HG02798 (cell line): Measurements from ENCODE around the gene NXNL1.

ENCODE experiments used
- ATAC-seq: cut with Tn5 transposase; IDR thresholded peaks from one replicate; pipeline ENCODE4 v1.9.1; 2021; ENCODE audit warnings: mild to moderate bottlenecking; ENCODE audit not compliant: unreplicated experiment, poor library complexity

Gene NXNL1

DNA sequence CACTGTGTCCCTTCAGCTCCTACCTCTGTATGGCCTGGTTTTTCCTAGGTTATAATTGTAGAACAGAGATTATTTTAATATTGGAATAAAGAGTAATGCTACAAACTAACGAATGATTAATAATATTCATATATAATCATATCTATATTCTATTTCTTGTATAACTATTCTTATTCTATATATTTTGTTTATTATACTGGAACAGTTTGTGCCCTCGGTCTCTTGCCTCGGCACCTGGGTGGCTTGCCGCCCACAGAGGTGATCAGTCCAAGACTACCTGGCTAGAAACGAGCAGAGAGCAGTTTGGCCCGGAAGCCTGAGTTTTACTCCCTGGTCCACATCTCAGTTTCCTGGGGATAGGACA lies 5.7 kb upstream of the NXNL1 start:
- no peak for ATAC-seq

DNA sequence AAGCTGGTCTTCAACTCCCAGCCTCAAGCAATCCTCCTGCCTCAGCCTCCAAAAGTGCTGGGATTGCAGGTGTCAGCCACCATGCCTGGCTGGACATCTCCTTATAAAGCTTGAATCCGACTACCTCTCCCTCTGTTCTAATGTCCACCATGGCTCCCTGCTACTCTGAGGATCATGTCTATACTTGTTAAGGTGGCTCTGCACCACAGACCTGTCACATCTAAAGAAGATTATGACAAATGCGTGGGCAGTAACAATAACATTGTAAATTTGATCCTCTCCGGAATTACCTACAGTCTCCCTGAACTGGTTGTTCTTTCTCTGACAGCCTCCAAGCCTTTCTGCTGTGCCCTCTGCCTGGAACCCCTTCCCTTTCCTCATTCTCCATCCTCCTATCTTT lies 1.8 kb downstream of the NXNL1 start:
- no peak for ATAC-seq

DNA sequence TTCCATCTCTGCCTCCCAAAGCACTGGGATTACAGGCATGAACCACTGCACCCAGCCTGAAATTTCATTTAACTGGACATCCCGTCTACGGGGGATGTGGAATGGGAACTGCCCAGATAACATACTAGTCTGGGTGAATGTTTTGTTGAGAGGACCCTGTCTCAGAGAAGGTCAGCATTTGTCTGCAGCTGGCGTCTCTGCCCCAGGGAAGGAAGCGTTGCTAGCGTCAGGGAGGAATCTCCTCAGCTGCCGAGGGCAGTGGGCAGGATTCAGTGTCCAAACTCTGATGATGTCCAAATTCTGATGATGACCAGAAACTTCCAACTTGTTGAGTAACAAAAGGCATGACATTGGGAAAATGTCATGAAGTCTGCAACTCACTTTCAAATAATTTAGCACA lies 3.1 kb downstream of the NXNL1 start:
- no peak for ATAC-seq

DNA sequence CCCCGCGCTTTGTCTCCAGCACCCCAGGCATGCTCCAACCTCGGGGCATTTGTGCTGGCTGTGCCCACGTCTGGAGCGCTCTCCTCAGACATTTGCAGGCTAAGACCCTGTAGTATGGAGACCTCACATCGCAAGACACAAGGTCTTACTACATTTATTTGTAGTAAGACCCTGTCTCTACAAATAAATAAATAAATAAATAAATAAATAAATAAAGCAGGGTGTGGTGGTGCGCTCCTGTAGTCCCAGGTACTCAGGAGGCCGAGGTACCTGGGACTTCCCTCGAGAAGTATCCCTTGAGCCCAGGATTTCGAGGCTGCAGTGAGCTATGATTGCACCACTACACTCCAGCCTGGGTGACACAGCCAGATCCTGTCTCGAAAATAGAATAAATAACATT lies 4.6 kb downstream of the NXNL1 start:
- no peak for ATAC-seq

GRCh38 chr19:17455308-17456123 lies 5.2 kb downstream of the NXNL1 start:
- ATAC-seq = no peak

DNA sequence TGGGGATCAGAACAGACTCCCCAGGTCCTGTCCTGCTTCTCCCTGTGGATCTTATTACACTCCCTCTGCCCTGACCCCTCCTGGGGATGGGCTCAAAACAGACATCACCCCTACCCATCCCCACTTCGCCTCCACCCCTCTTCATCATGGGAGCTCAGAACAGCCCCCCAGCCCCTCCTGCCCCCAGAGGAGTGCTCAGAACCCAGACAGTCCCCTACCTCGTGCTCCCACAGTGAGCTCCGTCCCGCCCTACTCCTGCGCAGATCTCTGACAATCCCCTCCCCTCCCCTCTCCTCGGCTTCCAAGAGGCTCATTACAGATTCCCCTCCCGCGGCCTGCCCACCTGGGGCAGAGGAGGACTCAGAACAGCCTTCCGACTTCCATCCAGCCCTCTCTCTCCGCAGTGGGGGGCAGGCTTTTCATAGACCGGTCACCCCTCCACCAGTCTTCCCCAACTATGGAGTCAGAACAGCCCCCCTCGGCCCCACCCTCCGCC lies 6.1 kb downstream of the NXNL1 start:
- ATAC-seq = no peak

- ATAC-seq = no peak
Measured at GRCh38 chr19:17451820-17452219, 8.9 kb downstream of the NXNL1 start.

- no peak for ATAC-seq
Measured at GRCh38 chr19:17450264-17451075, 10.3 kb downstream of the NXNL1 start.

GRCh38 chr19:17448131-17448967 lies 12.4 kb downstream of the NXNL1 start, which contains the start of gene TMEM221:
TMEM221 (minus strand) TSS chr19:17448668; CDS start chr19:17448462, 206 bp downstream.
- ATAC-seq = no peak

- ATAC-seq = no peak
Measured at GRCh38 chr19:17447704-17448130, 13.0 kb downstream of the NXNL1 start.

GRCh38 chr19:17445526-17446165 lies 15.1 kb downstream of the NXNL1 start:
- ATAC-seq = no peak

- no peak for ATAC-seq
Measured at GRCh38 chr19:17441241-17442021, 19.3 kb downstream of the NXNL1 start.

DNA sequence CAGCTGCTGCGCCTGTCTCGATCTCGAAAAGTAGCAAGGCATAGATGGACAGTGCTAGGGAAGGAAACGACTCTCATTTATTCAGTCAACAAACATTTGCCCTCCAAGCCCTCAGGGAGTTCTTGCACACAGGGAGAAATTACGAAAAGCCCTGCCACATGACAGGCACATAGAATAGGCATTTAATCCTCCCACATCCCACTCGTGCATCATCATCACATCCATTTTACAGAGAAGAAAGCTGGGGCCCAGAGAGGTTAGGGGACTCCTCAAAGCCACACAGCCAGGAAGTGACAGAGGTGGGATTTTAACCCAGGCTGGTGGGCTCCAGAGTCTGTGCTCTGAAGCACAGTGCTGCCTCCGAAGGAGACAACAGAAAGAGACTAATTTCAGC lies 23.9 kb downstream of the NXNL1 start:
- no peak for ATAC-seq

DNA sequence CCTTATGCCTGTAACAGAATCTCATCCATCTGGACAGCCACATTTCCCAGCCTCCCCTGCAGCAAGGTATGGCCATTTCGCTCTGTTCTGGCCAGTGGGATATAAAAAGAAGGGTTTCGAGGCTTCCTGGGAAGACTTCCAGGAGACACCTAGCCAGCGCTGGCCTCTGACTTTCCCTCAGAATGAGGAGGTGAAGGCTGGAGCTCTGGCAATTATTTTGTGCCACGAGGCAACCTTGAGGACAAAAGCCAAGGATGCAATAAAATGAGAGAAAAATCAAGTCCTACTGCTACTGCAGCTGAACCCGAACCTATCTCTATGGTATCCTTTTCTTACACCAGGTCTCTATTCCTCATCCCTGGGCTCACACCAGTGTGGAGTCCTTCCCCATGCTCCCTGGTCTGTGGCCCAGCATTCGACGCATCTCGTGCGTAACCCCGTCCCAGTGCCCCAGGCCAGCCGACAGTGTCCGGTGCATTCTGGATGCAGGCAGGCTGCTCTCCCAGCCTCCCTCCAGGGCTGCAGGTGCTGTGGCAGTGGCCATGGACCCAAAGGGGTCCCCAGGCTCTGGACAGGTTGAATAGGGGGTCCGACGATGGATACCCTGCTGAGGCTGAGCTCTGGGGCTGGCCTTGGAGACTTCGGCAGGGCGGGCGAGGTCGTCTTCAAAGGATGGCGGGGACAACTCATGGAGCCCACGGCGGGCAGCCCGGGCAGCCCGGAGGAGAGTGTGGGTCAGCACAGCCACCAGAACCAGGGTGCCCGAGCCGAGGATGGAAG lies 24.4 kb downstream of the NXNL1 start:
- no peak for ATAC-seq

DNA sequence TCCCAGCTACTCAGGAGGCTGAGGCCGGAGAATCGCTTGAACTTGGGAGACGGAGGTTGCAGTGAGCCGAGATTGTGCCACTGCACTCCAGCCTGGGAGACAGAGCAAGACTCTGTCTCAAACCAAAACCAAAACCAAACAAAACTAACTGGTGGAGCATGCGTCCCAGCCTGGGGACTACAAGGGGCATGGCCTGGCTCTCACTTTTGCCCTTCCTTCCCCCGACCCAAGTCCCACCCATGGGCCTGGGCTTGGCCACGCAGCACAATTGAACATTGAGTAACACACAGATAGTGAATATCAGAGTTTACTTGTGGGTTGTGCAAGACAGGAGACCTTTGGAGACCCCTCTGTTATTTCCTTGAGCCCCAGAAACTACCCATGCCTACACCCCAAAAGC lies 25.5 kb downstream of the NXNL1 start:
- no peak for ATAC-seq

DNA sequence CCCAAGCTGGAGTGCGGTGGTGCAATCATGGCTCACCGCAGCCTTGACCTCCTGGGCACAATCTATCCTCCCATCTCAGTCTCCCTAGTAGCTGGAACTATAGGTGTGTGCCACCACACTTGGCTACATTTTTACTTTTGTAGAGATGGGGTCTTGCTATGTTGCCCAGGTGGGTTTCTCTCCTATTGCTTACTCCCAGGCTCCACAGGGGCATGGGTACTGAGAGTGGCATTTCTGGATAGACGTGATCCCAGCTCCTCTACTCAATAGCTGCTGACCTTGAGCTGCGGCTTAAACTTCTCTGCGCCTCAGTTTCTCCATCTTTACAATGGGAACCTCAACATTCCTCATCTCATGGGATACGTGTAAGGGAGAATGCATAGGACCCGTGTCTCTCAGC lies 29.3 kb downstream of the NXNL1 start:
- no peak for ATAC-seq

DNA sequence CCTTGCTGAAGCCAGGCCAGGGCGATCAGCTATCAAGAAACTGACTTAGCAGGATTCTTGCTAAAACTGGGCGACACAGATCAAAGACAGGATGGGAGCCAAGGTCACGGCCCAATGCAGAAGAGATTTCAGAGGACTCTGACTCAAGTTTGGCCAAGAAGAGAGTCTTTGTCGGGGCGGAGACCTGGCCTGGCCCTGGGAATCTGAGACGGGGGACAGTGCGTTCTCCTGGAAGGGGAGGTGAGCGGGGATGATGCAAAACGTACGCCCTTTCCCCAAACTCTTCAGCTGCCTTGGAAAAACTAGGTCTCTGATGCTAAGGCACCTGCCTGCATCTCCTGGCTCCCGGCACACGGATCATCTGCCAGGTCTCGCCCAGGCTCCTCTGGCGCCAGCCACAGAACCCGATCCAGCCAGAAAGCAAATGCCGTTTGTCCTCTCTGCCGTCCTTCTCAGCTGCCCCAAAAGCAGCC lies 31.0 kb downstream of the NXNL1 start:
- ATAC-seq = no peak

DNA sequence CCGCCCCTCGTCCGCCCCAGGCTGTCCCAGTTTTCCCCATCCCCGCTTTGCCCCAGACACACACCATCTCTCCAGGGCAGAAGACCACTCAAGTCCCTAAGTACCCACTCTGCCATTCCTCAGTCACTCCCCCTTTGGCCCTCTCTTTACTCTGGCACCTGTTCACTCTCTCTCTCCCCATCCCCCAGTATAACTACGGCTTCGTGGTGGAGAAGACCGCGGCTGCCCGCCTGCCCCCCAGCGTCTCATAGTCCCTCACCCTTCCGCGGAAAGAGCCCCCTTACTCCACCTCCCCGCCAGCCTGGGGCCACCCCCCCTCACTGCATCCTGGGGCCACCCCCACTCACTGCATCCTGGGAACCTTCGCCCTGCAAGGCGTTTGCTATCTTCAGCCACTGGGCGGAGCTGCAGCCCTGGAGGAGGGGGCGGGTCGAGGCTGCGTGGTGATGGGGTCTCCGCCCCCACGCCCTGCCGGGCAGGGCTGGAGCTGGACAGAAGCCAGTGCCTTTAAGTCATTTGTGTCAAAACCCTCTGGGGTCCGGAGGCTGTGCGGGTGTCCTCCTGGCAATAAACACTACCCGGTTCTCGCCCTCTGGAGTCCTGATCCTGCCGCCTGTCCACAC lies 35.9 kb downstream of the NXNL1 start:
- no peak for ATAC-seq
